ENCODE results near the gene ZNF662.
"Not testable (repeated sequence)": the region's sequence is repeated elsewhere in the genome, so short reads cannot be mapped to it uniquely, and the experiment has no call there.

The ZNF662 gene

DNA sequence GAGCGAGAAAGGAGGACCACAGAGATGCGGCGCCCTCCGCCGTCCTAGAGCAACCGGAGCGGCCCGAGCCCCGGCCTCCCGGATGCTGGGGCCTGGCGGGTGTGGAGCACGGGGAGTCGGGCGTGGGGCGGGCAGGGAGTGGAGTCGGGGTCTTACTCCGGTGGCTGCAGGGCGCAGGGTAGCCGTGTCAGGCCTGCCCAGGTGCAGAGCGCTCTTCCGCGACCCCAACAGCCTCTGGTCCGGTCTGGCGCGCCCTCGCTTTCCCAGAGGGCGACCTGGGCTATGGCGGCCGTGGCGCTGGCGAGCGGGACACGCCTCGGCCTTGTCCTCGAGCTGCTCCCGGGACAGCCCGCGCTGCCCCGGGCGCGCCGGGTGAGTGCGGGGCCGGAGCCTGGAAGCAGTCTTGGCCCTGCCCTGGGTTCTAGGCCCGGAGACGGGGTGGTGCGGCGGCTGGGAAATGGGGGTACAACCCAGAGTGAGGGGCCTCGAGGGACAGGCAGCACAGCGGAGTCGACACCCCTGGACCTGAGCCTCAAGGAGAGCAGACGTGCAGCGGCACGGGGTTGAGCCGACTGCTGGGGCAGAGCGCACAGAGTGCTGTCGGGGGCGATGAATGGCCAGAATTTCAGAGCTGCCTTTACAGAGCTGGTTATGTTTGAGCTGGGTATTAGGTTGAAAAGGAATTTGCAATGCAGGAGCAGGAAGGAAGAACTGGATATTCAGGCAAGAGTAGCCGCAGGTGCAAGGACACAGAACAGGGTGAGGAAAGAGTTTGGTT is at the start of gene ZNF662:
TSS of gene ZNF662 (plus strand) at position 73 of the 778 bp plus-strand sequence. CDS start 1,973 bp downstream, outside the sequence.
- peak; percentile 1 for DNase-seq

DNA sequence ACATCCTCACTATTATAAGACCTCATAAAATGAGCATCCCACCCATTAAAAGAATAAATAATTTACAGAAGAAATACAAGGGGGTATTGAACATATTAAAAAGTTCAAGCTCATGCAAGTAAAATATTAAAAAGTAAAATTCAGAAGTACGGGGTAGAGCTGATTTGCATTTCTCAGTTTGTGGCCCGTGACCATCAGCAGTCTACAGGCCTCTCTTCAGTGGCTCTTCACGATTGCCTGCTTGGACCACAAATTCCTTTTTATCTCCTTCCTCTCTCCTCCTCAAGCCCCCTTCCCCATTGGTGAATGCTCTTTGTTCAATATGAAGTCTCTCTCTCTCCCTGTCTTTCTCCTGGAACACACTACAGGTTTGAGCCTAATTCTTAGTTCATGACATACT is 49.4 kb upstream of the ZNF662 start:
- no peak for DNase-seq

DNA sequence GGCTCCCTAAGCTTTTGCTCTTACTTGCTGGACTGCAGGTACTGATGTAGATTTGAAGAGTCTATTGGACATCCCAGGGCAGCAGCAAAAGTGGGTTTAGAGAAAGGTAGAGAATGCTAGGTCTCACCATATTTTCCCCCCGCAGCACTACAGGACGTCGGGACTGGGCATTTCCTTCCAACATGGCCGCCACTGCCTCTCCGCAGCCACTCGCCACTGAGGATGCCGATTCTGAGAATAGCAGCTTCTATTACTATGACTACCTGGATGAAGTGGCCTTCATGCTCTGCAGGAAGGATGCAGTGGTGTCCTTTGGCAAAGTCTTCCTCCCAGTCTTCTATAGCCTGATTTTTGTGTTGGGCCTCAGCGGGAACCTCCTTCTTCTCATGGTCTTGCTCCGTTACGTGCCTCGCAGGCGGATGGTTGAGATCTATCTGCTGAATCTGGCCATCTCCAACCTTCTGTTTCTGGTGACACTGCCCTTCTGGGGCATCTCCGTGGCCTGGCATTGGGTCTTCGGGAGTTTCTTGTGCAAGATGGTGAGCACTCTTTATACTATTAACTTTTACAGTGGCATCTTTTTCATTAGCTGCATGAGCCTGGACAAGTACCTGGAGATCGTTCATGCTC is 41.5 kb upstream of the ZNF662 start:
- DNase-seq: no peak

DNA sequence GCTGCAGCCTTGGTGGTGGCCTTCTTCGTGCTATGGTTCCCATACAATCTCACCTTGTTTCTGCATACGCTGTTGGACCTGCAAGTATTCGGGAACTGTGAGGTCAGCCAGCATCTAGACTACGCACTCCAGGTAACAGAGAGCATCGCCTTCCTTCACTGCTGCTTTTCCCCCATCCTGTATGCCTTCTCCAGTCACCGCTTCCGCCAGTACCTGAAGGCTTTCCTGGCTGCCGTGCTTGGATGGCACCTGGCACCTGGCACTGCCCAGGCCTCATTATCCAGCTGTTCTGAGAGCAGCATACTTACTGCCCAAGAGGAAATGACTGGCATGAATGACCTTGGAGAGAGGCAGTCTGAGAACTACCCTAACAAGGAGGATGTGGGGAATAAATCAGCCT is 40.7 kb upstream of the ZNF662 start:
- DNase-seq: no peak

DNA sequence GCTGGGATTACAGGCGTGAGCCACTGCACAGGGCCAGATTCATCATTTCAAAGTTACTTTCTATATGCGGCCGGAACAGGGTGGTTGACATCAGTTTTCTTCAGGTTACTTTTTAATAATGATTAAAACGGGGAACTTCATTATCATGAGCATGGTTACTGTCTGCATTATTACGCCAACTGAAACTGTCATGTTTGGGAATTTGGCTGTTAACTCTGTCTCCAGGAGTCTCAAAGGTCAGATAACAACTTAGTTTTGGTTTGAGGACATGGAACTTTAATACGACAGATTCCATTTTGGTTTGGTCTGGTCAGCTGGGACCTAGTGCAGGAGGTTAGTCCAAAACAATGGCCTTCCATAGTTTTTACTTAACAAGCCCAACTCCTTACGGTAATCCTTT is 38.8 kb upstream of the ZNF662 start:
- no peak for DNase-seq

DNA sequence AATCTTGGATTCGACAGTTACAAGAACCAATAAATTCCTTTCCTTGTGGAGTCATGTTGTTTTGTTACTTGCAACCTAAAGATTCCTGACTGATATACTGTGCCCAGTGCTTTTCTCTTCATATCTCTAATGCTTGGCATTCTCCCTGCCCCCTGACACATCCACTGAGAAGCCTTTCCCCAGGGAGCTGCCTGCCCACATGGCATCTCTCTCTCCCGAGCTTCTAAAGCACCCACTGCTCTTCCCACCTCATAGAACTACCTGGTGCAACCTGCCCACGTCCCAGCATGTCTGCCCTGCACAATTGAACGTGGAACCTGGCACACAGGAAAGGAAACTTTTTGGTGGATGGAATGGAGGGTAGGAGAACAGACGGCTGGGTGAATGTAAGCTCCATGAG is 37.1 kb upstream of the ZNF662 start:
- no peak for DNase-seq

DNA sequence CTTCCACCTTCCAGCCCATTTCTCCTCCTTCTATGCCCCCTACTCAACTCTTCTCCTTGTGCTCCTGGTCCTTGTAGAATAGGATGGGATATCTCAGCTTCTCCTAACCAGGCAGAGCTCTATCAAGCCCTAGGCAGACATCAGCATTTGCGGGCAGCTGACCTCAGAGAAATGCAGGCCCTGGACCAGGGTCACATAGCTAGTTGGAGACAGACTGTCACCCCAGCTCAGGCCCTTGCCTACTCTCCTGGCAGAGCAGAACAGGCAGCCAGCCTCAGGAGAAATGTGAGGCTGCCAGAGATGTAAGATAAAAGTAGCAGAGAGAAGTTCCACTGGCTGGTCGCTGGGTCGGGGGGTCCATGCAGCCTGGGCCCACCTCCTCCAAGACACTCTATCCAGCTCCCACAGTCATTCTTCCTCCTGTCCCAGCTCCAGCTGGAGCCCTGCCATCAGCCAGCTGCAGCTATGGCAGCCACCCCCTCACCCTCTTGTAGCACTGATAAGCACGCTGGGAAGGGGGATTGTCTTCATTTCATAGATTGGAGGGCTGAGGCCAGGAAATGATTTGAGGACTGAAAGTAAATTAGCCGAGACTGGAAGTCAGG is 34.2 kb upstream of the ZNF662 start:
- DNase-seq: no peak

DNA sequence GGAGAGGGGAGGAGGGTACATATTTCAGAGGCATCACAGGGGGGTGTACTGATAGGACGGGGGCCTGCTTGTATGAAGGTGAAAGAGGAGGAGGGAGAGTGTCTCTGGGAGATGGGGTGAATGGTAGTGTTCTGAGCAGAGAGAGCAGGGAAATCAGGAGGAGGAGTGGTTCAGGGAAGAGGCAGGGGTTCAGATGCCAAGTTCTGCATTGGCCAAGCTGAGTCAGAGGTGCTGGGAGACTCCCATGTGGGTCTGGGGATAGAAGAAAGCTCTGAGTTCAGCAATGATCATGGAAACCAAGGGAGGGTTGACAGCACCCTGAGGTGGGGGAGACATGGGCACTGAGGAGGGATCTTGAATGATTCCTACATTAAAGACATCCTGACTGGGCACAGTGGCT is 33.2 kb upstream of the ZNF662 start:
- no peak for DNase-seq

DNA sequence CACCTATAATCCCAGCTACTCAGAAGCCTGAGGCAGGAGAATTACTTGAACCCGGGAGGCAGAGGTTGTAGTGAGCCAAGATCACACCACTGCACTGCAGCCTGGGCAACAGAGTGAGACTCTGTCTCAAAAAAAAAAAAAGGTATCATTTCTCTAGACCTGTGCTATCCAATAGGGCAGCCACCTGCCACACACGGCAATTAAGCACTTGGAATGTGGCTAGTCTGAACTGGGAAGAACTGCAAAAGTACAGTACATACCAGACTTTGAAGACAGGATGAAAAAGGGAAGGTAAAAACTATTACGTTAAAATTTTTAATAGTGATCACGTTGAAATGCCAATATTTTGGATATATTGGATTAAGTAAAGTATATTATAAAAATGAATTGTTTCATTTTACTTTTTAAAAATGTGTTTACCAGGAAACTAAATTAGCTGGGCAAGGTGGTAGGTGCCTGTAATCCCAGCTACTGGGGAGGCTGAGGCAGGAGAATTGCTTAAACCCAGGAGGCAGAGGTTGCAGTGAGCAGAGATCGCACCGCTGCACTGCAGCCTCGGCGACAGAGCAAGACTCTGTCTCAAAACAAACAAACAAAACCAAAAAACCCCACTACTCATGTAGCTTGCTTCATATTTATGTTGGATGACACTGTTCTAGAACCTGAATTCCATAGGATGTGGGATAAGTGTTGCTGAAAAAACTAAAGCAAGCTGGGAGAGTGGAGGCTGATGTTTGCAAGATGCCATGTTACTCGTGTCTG is 32.5 kb upstream of the ZNF662 start:
- DNase-seq: no peak

DNA sequence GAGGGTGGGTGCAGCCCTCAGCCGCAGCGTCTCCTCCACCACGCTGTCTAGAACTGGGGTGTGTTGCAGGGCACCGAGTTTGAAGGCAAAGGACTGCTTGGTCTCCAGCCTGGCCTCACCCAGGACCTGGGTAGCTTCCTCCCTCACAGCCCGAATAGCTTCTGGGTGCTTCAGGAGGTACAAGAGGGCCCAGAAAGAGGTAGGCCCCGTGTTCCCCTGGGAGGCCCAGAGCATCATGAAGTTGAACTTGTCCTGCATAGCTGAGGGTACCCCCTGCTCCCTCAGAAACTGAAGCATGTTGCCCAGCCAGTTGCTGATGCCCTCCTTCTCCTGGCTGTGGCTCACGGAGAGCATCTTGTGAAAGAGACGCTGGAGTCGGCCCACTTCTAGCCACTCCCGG is 31.2 kb upstream of the ZNF662 start:
- DNase-seq: no peak

DNA sequence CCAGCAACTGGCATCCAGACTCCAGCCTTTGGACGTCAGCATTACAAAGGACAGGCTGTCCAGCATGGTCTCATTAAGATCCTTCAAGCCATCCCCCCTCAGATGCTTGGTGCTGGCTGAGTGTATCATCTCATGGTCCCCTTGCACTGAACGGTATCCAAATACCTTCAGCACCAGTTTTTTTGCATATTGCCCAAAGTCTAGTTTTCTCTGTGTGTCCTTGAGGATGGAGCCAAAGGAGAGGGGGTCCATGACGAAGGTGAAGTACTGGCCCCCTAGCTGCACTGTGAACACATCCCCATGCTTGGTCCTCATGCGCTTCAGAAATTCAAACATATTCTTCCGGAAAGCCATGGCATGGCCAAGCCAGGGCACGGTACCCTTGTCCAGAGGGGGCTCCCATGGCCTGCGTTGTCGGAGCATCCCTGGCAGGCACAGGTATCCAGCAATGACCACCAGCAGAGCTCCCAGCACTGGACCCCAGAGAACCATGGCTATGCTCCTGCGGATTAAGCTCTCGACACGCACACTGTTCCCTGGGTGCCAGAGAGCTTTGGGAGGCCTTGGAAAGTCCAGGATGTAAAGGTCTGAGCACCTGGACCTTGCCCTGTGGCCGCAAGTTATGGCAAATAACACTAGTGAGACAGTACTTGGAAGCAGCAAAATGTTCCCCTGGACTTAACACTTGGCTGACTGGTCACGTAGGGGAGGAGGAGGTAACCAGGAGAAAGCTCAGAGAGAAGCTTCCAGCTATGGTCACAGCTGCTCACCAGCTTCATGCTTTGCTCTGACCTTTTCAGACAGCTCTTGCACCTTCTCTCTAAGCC is 30.4 kb upstream of the ZNF662 start, which contains the start of gene CYP8B1:
TSS of gene CYP8B1 (minus strand) at position 555 of the 827 bp plus-strand sequence. CDS start at position 492, 63 bp downstream.
- no peak for DNase-seq

DNA sequence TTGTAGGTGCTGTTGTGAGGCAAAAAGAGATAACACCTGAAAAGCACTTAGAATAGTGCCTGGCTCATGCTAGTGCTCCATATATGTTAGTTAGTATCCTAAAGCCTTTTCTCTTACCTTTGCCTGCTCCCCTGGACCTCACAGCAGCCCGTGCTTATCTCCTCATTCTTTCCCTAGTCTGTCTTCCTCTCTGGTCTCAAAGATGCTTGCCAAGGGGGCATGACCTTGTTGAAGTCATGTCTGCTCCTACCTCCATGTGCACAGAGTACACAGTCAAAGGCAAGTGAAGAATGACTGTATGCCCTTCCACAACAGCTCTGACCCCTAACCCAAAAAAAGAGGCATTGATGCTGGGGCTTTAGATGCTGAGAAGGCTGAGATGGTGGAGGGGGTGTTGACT is 29.5 kb upstream of the ZNF662 start:
- no peak for DNase-seq

DNA sequence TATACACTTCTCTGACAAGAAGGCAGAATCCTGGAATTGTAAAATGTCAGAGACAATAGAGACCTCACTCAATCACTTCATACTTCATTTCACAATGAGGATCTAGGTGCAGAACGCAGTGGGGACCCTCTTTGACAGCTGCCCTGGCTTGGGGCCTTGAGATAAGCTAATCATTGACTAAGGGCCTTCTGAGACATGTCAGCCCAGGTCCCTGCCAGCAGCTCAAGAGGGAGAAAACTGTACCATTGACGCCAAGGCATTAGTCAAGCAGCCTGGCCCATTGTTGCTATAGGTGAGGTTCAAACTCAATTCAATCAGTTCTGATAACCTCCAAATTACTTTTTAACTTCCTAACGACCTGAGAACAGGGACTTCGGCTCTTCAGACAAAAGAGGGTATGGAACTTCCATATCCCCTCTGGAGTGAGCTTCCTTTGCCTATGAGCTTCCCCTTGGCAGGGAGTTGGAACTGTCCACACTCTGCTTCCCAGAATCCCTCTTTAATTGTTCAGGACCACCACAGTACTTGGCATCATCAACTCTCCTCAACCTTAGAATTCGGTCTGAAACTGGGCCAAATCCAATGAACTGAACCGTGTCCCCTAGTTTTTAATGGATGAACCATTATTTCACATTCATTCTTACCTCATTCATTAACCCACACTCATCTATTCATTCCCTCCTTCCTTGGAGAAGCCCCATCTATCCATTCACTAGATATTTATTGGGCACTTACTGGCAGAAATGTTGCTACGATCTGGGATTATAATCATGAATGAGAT is 28.8 kb upstream of the ZNF662 start:
- DNase-seq: no peak

DNA sequence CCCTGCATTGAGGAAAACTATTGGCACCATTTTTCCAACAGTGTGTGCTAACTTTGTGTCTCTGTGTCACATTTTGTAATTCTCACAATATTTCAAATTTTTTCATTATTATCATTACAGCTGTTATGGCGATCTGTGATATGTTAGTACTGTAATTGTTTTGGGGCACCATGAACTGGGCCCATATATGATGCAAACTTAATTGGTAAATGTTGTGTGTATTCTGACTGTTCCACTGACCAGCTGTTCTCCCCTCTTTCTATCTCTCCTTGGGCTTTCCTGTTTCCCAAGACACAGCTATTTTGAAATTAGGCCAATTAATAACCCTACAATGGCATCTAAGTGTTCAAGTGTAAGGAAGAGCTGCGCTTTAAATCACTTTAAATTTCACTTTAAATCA is 28.1 kb upstream of the ZNF662 start:
- DNase-seq: no peak

DNA sequence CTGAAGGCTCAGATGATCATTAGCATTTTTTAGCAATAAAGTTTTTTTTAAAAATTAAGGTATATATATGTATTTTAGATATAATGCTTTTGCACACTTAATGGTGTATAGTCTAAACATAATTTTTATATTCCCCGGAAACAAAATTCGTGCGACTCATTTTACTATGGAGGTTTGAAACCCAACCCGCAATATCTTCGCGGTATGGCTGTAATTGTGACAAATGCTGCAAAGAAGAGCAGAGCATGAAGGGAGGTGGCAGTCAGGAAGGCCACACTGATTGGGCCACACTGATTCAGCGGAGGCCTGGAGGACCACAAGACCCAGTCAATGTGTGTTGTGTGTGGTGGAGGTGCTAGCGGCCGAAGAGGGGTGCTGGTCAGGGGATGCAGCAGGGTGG is 25.8 kb upstream of the ZNF662 start:
- no peak for DNase-seq

DNA sequence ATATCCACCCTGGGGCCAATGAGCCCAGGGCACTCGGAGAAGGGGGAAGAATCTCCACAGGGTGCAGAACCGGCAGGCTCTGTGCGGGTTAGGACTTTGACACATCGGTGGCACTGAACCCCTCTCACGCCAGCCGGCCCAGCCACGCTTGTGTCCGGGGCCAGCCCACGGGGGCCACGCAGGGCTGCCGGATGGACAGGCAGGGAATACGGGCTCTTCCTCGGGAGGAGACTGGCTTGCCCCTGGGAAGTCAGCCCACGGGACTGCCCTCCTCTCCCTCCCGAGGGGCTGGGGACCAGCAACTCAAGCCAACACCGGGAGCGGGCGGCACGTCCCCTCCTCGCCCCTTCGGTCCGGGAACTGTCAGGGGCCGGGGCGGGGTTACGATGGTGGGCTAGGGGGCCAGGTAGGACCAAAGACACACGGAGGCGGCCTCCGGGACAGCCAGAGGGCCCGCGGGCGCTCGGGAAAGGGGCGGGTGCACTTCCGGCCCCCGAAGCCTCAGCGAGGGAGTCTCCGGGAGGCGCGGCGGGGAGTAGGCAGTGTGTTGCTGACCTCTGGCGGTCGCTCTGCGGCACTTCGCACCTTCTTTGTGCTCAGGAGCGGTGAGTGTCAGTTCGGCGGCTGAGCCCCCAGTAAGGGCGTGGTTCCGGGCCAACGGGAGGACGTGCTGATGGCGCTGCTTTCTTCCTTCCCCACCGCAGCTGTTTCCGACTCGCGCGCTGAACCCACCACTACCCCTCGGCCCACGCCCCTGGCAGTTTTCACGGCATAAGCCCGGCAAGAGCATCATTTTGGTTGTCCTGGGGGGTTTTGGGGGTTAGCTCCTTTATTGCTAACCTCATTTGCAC is 25.1 kb upstream of the ZNF662 start:
- peak; percentile 82 for DNase-seq

DNA sequence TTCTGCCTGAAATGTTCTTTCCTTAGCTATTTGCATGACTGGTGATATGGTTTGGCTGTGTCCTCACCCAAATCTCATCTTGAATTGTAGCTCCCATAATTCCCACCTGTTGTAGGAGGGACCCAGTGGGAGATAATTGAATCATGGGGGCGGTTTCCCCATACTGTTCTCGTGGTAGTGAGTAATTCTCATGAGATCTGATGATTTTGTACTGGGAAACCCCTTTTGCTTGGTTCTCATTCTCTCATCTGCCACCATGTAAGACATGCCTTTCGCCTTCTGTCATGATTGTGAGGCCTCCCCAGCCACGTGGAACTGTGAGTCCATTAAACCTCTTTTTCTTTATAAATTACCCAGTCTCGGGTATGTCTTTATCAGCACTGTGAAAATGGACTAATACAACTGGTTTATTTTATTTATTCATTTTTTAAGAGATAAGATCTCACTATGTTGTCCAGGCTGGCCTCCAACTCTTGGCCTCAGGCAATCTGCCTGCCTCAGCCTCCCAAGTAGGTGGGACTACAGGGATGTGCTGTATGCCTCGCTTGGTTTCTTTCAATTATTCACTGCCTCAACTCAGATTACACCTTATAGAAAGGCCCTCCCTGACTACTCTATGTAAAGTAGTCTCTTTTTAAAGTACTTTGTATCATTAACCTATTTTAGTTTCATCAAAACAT is 22.6 kb upstream of the ZNF662 start:
- not testable (repeated sequence) for DNase-seq

DNA sequence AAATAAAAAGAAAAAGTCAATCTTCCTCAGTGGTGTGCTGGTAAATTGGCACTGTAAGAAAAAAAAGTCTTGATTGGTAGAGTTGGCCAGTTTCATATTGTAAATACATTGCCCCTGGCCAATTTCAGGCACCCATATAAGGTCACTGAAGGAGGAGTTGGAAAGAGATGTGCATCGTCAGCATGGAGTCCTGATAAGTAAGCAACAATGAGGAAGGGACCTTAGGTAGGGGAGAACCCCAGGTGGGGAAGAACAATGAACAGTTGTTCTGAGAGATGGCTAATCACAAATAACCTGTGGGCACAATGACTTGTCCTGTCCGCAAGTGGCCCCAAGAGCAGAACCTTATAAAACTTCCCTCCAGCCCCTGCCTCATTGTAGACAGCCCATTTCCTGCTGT is 21.6 kb upstream of the ZNF662 start:
- DNase-seq: no peak

DNA sequence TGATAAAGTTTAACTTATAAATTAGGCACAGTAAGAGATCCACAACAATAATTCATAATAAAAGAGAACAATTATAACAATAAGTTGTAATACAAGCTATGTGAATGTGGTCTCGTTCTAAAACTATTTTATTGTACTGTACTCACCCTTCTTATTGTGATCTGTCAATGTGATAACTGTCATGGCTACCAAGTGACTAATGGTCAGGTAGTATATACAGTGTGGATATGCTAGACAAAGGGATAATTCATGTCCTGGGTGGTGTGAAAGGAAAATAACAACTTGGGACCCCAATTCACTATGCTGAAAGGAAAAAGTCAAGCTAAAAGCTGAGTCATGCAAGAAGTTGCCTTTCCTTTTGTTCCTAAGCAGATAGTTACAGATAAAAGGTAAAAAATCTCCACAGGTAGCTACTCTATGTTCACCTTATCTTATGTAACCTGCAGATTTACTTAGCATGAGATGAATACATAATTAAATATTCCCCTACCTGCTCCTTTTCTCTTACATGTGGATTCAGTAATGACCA is 19.6 kb upstream of the ZNF662 start:
- DNase-seq: no peak

DNA sequence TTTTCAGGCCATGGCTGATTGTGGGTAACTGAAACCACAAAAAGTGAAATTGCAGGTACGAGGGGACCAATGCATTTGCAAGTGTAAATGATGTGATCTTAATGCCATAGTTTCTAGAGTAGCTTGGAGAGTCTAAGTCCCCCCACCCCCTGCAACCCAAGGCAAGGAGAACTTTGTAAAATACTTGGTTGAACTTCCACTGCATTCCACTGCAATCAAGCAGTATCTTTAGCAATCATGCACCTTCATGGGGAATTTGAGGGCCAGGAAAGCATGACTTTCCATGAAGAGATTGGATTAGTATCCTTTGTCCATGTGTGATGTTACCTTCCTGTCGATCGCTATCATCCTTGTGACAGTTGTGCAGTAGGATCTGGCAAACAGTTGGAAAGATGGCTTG is 18.9 kb upstream of the ZNF662 start:
- no peak for DNase-seq
